SIG-M5 (cell line): ENCODE data around the gene DNPH1.

ENCODE experiments used
- DNase-seq: peaks from one replicate; lab custom pipeline; 2025; lab: John Stamatoyannopoulos, UW

The DNPH1 gene

GRCh38 chr6:43243664-43244321 is 14.5 kb upstream of the DNPH1 start:
- DNase-seq, result no peak

GRCh38 chr6:43242908-43243663 is 13.8 kb upstream of the DNPH1 start, which contains the start of gene TTBK1:
TTBK1 (plus strand) TSS chr6:43243481; CDS start chr6:43246661, 3,180 bp downstream.
- no peak for DNase-seq

DNA sequence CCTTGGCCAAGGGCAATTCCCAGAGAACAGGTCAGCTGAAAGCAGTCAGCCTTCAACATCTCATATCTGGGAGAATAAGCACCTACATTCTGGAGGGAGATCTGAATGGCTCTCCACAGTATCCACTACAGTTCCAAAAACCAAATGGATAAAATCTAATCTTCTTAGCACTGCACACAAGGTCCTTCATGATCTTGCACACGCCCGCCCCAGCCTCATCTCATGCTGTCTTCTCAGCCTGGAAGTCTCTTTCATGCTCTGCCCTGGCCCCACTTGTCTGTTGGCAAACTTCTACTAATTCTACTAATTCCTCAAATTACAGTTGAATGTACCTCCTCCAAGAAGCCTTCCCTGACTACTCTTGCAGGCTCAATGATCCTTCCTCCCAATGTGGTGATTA is 12.2 kb upstream of the DNPH1 start:
- DNase-seq, result no peak

DNA sequence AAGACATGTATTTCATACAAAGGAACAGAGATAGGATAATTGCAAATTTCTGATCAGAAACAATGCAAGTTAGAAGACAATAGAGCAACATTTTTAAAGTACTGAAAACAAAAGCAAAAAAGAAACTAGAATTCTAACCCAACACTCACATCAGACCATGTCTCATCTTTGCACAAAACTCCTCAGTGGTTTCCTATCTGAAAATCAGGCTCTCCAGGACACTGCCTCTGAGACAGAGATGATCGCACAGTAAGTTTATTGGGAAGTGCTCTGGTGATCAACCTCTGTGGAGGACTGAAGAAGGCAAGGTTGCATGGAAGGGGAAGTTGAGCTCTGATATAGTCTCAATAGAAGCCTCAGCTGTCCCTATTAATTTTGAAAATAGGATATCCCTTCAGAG is 11.7 kb upstream of the DNPH1 start:
- no peak for DNase-seq

DNA sequence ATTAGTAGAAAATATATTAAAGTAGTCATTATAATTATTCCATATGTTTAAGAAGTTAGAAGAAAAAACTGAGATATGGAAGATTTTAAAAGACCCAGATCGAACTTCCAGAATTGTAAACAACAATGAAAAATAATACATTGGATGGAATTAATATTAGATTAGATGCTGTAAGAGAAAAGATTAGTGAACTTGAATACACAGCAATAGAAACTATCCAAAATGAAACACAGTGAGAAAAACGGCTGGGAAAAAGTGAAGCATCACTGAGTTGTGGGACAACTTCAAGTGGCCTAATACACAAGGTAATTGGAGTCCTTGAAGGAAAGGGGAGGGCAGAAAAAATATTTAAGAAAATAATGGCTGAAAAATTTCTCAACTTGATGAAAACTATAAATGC is 9.8 kb upstream of the DNPH1 start:
- DNase-seq, result no peak

DNA sequence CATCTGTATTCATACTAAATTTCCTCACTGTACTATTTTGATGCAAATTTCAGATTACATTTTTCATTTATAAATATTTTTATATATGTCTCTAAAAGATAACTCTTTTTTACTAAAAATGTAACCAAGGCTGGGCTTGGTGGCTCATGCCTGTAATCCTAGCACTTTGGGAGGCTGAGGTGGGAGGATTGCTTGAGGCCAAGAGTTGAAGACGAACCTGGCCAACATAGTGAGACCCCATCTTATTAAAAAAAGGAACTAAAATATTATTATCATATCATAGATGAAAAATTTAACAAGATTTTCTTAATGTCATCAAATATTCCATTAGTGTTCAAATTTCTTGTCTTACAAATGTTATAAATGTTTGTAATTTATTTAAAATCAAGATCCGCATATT is 6.6 kb upstream of the DNPH1 start:
- DNase-seq, result no peak

DNA sequence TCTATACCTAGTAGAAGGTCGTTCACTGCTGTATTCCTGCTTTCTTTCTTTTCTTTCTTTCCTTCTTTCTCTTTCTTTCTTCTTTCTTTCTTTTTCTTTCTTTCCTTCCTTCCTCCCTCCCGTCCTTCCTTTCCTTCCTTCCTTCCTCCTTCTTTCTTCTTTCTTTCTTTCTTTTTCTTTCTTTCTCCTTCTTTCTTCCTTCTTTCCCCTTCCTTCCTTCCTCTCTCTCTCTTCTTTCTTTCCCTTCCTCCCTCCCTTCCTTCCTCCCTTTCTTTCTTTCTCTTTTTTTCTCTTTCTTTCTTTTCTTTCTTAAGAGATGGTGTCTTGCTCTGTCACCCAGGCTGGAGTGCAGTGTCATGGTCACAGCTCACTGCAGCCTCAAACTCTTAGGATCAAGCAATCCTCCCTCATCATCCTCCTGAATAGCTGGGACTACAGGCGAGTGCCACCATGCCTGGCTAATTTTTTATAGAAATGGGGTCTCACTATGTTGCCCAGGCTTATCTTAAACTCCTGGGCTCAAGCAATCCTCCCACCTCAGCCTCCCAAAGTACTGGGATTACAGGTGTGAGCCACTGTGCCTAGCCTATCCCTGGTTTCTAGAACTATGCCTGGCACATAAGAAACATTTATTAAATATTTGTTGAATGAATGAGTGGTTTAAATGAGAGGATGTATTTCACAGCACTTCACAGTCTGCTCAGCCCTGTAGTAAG is 2.6 kb upstream of the DNPH1 start:
- no peak for DNase-seq

DNA sequence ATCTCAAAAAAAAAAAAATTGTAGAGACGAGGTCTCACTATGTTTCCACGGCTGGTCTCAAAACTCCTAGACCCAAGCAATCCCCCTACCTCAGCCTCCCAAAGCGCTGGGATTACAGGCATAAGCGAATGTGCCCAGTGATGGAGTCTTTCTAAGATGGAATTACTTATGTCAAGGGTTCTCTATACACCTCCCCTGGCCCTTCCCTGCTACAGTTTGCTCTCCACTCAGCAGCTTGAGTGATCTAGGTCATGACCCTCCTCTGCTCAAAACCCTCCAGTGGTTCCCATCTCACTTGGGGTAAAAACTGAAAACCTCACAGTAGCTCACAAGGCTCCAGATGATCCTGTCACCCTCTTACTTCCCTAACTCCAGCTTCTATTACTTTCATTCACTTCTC is 1.8 kb upstream of the DNPH1 start:
- no peak for DNase-seq

GRCh38 chr6:43229803-43230620 is 731 bp upstream of the DNPH1 start:
- no peak for DNase-seq

GRCh38 chr6:43226192-43226851 is 3.0 kb downstream of the DNPH1 start:
- no peak for DNase-seq

GRCh38 chr6:43223175-43223574 is 6.1 kb downstream of the DNPH1 start:
- no peak for DNase-seq

GRCh38 chr6:43222418-43223059 is 6.7 kb downstream of the DNPH1 start:
- no peak for DNase-seq

DNA sequence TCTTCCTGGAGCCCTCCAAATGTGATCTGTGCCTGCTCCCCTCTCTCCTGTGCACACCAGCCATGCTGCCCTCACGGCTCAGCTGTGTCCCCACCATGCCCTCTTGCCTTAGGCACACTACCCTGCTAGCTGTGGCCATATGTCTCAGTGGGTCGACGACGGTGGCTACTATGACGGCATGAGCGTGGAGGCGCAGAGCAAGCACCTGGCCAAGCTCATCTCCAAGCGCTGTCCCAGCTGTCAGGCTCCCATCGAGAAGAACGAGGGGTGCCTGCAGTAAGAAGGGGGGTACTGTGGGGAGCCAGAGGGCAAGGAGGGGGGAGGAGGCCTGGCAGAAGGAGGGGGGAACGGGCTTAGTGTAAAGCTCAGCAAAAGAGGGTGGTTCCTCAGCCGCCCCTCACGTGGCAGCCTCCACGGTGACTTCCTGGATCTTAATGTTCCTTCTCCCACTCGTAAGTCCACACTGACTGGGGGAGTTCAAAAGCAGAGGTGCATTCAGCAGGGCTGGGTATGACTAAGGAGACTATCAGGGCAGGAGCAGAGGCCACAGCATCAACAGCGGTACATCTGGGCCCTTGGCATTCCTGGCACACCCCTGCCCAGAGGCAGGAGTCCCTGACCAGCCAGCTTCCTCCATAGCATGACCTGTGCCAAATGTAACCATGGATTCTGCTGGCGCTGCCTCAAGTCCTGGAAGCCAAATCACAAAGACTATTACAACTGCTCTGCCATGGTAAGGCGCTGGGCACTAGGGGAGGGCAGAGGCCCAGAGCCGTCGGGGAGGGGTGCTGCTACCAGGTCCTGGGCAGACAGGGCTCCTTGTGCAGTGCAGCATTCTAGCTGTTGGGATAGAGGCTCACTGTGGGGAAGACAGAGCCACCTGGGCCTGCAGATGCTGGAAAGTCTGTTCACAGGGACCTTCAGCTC is 8.0 kb downstream of the DNPH1 start:
- DNase-seq, result no peak

DNA sequence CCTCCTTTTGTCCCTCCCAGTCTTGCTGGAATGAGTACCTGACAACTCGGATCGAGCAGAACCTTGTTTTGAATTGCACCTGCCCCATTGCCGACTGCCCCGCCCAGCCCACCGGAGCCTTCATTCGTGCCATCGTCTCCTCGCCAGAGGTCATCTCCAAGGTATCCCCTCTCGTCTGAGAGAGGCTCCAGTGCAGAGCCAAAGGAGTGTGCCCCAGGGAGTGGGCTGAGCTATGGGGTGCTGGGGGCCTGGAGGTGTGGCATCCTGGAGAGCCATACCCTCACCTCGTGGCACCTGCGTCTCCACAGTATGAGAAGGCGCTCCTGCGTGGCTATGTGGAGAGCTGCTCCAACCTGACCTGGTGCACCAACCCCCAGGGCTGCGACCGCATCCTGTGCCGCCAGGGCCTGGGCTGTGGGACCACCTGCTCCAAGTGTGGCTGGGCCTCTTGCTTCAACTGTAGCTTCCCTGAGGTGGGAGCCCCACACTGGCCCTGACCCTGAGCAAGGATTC is 8.8 kb downstream of the DNPH1 start:
- no peak for DNase-seq

DNA sequence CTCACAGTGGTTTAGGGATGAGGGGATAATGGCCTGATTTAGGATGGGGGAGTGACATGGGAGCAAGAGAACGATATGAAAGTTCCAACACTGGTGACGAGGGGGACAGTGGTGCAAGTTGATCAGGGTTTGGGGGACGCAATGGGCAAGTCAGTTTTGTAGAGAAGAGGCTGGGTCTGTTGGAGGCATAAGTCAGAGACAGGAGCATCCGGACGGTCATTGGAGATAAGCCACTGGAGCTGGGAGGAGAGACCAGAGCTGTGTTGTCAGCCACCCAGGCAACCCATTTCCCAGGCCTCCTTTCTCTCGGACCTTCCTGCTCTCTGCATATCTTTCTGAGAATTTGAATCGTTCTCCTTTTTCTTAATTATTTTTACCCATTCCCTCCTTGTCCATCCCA is 9.5 kb downstream of the DNPH1 start:
- DNase-seq, result no peak

GRCh38 chr6:43219119-43219518 is 10.2 kb downstream of the DNPH1 start:
- DNase-seq, result no peak

GRCh38 chr6:43217351-43217750 is 11.9 kb downstream of the DNPH1 start:
- DNase-seq, result no peak

GRCh38 chr6:43216200-43216599 is 13.1 kb downstream of the DNPH1 start:
- DNase-seq, result no peak

DNA sequence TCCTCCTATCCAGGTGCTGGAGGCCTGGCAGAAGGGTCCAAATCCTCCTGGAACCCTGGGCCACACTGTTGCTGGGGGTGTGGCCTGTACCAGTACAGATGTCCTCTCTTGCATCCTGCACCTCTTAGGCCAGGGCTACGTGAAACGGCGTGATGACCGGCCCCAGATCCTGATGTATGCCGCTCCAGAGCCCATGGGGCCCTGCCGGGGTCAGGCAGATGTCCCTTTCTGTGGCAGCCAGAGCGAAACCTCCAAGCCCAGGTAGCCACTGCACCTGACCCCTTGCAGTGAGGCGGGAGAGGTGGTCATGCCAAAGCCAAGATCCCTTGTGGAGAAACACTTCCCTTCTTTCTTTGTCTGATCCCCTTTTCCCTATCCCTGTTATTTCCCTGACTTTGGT is 14.2 kb downstream of the DNPH1 start:
- no peak for DNase-seq

DNA sequence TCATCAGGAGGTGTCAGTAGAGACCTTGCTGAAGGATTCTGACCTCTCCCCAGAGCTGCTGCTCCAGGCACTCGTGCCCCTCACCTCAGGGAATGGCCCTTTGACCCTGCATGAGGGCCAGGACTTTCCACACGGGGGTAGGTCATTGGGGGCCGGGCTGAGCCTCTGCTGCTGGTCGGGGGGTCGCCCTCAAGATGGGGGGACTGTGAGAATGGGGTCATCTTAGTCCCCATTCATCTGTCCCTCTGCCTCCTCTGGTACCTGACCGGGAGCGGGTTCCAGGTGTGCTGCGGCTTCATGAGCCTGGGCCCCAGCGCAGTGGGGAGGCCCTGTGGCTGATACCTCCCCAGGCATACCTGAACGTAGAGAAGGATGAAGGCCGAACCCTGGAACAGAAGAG is 15.8 kb downstream of the DNPH1 start:
- DNase-seq, result no peak
